GM12891 (cell line): Measurements from ENCODE around the gene CCDC80.
"Not testable (repeated sequence)": the region's sequence is repeated elsewhere in the genome, so short reads cannot be mapped to it uniquely, and the experiment has no call there.

Source experiments
- DNase-seq: peaks from one replicate; pipeline ENCODE4 v3.0.0; 2011; ENCODE audit warnings: low spot score; ENCODE audit not compliant: insufficient read length
- FAIRE-seq: peaks from 2 replicates; lab custom pipeline; 2011; peaks lifted over from hg19 to GRCh38; lab: Jason Lieb, UNC
- PAX5 ChIP-seq: IDR thresholded peaks from 2 replicates; pipeline ENCODE4 v1.6.1; 2011; ENCODE audit warnings: low read length, moderate library complexity, mild to moderate bottlenecking; ENCODE audit not compliant: insufficient read depth, severe bottlenecking
- POLR2A ChIP-seq: IDR thresholded peaks from 2 replicates; pipeline ENCODE4 v1.6.1; 2011; ENCODE audit warnings: low read depth, low read length, control low read depth
- POLR2AphosphoS5 ChIP-seq: IDR thresholded peaks from 2 replicates; pipeline ENCODE4 v1.6.1; 2011; ENCODE audit warnings: low read depth, low read length, control low read depth
- POU2F2 ChIP-seq: IDR thresholded peaks from 2 replicates; pipeline ENCODE4 v1.6.1; 2011; ENCODE audit warnings: low read depth, mild to moderate bottlenecking, control low read depth, low read length, moderate library complexity
- SPI1 ChIP-seq: IDR thresholded peaks from 2 replicates; pipeline ENCODE4 v1.6.1; 2011; ENCODE audit warnings: low read depth, low read length, control low read depth
- TAF1 ChIP-seq: IDR thresholded peaks from 2 replicates; pipeline ENCODE4 v1.6.1; 2011; ENCODE audit warnings: low read depth, low read length, control low read depth

Gene CCDC80

GRCh38 chr3:112564940-112565305, 76.0 kb downstream of the CCDC80 start:
- no peak for TF ChIP-seq POLR2AphosphoS5
- no peak for TF ChIP-seq PAX5
- TF ChIP-seq SPI1 = no peak
- no peak for TF ChIP-seq POLR2A
- no peak for TF ChIP-seq POU2F2
- FAIRE-seq (no peak), DNase-seq (no peak)

DNA sequence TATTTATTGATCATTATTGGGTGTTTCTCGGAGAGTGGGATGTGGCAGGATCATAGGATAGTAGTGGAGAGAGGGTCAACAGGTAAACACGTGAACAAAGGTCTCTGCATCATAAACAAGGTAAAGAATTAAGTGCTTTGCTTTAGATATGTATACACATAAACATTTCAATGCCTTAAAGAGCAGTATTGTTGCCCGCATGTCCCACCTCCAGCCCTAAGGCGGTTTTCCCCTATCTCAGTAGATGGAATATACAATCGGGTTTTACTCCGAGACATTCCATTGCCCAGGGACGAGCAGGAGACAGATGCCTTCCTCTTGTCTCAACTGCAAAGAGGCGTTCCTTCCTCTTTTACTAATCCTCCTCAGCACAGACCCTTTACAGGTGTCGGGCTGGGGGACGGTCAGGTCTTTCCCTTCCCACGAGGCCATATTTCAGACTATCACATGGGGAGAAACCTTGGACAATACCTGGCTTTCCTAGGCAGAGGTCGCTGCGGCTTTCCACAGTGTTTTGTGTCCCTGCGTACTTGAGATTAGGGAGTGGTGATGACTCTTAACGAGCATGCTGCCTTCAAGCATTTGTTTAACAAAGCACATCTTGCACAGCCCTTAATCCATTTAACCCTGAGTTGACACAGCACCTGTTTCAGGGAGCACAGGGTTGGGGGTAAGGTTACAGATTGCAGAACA, 76.5 kb downstream of the CCDC80 start:
- FAIRE-seq, DNase-seq: not testable (repeated sequence)

GRCh38 chr3:112561734-112562529, 79.0 kb downstream of the CCDC80 start, which contains the start of the genes ATG3 and SLC35A5:
Gene ATG3, minus strand, starts transcription at chr3:112561962. Its CDS starts 434 bp downstream, at chr3:112561528.
Gene SLC35A5, plus strand, starts transcription at chr3:112562045. Its CDS starts 1,359 bp downstream, at chr3:112563404.
- no peak for TF ChIP-seq PAX5
- peak; percentile 89 for TF ChIP-seq POLR2AphosphoS5
- no peak for TF ChIP-seq SPI1
- peak; percentile 25; the same call in 1 of the 2 replicates for TF ChIP-seq POU2F2
- TF ChIP-seq TAF1 = peak; percentile 33
- TF ChIP-seq POLR2A = peak; percentile 89
- DNase-seq (peak; percentile 68), FAIRE-seq (peak; percentile 98)

DNA sequence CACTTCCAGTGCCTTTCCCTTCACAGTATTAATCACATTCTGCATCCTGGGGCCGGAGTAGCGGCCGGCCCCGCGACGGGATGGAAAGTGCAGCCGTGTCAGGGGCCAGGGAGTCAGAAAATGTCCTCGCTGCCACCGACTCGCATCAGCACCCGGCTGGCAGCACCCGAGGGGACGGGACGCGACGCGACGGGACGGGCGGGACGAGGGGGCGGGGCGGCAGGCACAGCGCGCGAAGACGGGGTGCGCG, 79.5 kb downstream of the CCDC80 start:
- FAIRE-seq = no peak
- TF ChIP-seq PAX5 = no peak
- no peak for TF ChIP-seq SPI1
- no peak for TF ChIP-seq POLR2A
- no peak; the same call in 1 of the 2 replicates for TF ChIP-seq POLR2AphosphoS5
- no peak for TF ChIP-seq TAF1
- TF ChIP-seq POU2F2 = no peak
- DNase-seq = peak; percentile 35

DNA sequence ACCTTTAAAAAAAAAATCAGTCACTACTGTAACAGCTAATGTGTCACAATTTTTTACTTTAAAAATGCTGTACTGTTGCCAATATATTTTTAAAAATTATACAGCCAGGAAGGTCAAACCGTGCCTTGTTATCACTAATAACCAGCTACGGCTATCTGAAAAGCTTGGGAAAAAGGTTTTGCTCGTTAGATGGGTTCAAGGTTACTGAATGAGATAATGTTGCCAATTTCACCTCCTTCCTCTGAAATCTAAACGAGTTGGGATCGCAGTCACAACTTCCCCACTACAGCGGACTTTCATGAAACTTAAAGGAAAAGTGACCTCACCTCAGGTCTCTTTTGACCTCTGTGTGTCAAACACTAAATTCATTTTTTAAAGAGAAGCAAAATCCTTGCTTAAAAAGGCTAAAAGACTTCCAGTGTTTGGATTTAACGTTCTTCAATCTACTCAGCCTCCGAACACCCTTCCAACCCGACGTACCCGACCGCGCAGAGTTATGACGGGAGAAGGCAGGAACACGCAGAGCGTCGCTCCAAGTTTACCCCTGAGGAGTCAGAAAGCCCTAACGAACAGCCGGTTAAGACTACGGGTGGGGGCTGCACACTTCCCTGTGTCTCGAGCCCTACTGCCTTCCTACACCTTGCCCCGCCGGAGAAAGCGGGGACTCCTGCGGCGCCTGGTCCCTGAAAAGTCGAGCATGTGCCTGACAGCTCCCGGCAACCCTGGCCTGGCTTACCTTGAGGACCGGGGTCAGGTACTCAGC, 80.0 kb downstream of the CCDC80 start:
- no peak for TF ChIP-seq POLR2A
- no peak for TF ChIP-seq TAF1
- TF ChIP-seq POLR2AphosphoS5 = no peak; the same call in 1 of the 2 replicates
- TF ChIP-seq POU2F2 = no peak
- TF ChIP-seq SPI1 = no peak
- no peak for TF ChIP-seq PAX5
- DNase-seq (peak; percentile 35), FAIRE-seq (no peak)

DNA sequence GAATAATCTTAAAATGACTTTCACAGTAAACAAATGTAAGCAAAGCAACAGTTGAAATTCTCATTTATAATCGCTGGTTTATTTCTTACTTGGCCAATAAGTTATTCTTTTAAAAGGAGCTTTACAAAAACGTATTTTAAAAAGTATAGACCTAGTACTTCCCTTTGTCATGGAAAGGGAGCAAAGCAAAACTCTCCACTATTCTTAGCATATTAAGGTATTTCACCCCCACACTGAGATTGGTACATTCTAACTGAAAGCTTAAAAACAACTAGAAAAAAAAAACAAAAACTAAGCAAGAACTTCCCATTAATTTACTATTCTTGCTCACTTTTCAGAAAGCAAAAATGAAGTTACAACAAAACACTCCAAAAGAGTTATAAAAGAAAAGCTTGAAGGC, 80.6 kb downstream of the CCDC80 start:
- no peak for DNase-seq
- no peak for FAIRE-seq
- TF ChIP-seq POU2F2 (no peak), PAX5 (no peak), POLR2AphosphoS5 (no peak), POLR2A (no peak), SPI1 (no peak), TAF1 (no peak)

GRCh38 chr3:112557976-112558375, 83.0 kb downstream of the CCDC80 start:
- no peak for DNase-seq
- no peak for FAIRE-seq
- TF ChIP-seq POLR2AphosphoS5 = no peak
- TF ChIP-seq SPI1 = no peak
- no peak for TF ChIP-seq POLR2A
- no peak for TF ChIP-seq POU2F2
- no peak for TF ChIP-seq TAF1
- no peak for TF ChIP-seq PAX5

DNA sequence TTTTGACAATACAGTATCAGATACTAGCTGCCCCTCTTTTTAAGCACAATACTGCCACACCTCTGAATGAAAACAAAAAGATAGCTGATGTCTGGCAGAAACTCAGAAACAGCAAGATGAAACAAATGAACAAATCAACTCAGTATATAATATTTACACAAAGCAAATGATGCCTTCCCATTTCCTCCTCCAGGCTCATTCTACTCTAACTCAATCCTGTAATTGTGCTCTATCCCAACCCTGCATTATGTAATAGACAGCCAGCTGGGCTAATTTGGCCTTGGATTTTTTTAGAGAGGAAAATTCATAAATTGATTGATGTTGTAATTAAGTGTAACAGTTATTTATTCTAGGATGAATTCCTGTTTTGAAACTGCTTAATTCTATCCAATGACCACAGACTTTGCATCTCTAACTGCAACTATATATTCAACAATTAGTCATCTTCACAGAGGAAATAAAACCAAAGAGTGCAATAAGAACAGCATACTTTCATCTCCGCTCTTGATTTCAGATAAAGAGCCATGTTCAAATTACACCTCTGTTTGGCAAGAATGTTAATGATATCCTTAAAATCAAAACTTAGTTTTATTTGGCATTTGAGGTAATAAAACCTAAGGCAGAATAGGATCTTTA, 85.3 kb downstream of the CCDC80 start:
- no peak for TF ChIP-seq POLR2A
- no peak for TF ChIP-seq TAF1
- FAIRE-seq (no peak), DNase-seq (no peak)

GRCh38 chr3:112550859-112551258, 90.1 kb downstream of the CCDC80 start:
- FAIRE-seq (no peak), DNase-seq (no peak)
- TF ChIP-seq SPI1 (no peak), POLR2AphosphoS5 (no peak), POLR2A (no peak), PAX5 (no peak), POU2F2 (no peak), TAF1 (no peak)
